Measurements from ENCODE around the gene OR5T1. TPM values are rescaled to one million over a fixed set of nuclear protein-coding genes. Genes with fewer than 3 reads are reported as not detected.

OR5T1 gene
- not detected in 5 replicates for total RNA-seq (2022; extraction: Qiagen RNA extraction; ENCODE audit: low read depth)

DNA sequence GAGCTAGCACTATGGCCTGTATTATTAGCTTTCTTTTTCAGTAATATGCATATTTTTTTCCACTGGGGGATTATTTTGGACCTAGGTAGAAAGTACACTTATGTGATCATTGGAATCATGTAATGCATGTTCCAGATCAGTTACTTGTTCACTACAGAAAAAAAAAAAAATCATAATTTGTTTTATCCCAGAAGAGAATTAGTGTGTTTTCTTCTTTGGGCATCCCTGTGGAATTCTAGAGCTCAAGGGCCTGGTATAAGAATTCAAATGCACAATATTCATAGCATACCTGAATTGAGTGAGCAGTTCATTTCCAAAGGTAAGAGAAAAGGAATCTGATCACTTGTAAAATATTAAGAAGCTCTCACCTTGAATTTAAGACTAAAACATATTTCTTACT, at the start of gene OR5T1:
Gene OR5T1 (plus strand): TSS at position 301 of the 400 bp plus-strand sequence. CDS start 1,485 bp downstream, outside the sequence.

DNA sequence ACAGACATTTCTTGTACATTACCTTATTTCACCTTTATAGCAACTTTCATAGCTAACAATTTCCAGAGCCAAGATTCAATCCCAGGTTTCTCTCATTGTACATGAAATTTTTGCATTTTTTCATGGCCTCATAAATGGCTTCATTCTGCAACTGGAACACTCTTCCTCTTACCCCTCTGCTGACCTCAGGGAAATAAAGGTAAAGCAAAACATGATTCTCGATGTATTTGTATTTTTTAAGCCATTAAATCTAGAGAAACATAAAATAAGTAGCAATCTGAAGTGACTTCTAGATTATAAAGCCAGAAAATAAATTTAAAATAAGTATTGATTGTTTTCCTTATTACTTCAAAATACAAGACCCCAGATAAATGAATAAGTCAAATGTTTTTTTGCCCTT, 39.8 kb upstream of the OR5T1 start, which contains the start of gene OR5T2:
Gene OR5T2 (minus strand): TSS at position 101 of the 400 bp plus-strand sequence. CDS start 1,193 bp downstream, outside the sequence.

DNA sequence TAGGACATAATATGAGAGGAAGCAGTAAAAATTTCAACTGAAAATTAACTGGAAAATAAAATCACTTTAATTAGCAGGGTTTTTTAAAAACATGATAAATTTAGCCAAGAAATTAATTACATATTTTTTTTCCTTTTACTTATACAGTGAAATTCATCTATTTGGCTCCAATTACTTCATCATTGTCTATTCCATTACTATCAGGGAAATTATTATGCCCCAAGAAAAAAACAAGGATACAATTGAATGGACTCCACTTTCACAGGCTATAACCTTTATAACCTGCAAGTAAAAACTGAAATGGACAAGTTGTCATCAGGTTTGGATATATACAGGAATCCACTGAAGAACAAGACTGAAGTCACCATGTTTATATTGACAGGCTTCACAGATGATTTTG, 22.0 kb upstream of the OR5T1 start, which contains the start of gene OR5T3:
Gene OR5T3 (plus strand): TSS at position 301 of the 400 bp plus-strand sequence. CDS start 0 bp downstream, at position 301.

DNA sequence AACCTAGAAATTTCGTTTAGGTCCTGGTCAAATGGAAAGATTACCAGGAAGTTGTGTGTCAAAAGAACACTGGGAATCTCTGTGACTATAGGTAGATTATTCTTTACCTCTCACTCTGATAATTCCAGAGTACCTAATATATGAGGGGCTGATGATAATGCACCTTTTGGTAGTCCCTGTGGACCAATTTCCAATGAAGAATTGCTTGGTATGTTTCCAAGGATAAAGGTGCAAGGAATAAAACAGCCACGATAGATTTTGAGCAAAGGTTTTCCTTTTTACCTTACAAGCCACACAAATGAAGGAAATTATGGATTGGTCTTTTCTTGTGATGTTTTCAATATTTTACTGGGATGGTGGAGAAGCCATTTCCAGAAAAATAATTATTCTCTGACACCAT, 18.2 kb downstream of the OR5T1 start, which contains the start of gene OR8H1:
Gene OR8H1 (minus strand): TSS at position 101 of the 400 bp plus-strand sequence. CDS start 1,192 bp downstream, outside the sequence.

DNA sequence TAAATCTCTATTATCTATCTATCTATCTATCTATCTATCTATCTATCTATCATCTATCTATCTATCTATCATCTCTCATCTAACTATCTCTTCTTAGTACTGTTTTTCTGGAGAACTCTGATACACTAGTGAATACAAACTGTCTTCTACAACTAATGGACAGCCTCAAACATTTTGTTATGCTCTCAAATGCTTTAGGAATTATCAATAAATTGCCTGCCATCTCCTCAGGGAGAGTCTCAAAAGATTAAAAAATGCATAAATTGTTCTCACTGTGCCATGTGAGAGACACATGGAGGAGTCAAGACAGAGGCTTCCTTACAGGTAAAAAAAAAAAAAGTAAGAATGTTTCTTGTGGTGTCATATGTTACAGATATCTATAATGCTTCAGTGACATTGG, 40.9 kb downstream of the OR5T1 start, which contains the start of gene OR8K3:
Gene OR8K3 (plus strand): TSS at position 301 of the 400 bp plus-strand sequence. CDS start 3,163 bp downstream, outside the sequence.

Other genes with a start within 250 kb of the OR5T1 start
- gene OR5AS1, start 246.5 kb upstream of the OR5T1 start, total RNA-seq (2022; extraction: Qiagen RNA extraction; ENCODE audit: low read depth) = not detected in 5 replicates
- gene OR8I2, start 180.8 kb upstream of the OR5T1 start, total RNA-seq (2022; extraction: Qiagen RNA extraction; ENCODE audit: low read depth) = not detected in 5 replicates
- not detected in 5 replicates for gene OR8H2, start 170.5 kb upstream of the OR5T1 start, total RNA-seq (2022; extraction: Qiagen RNA extraction; ENCODE audit: low read depth)
- not detected in 5 replicates for gene OR8H3, start 151.8 kb upstream of the OR5T1 start, total RNA-seq (2022; extraction: Qiagen RNA extraction; ENCODE audit: low read depth)
- not detected in 5 replicates for gene OR8J3, start 134.0 kb upstream of the OR5T1 start, total RNA-seq (2022; extraction: Qiagen RNA extraction; ENCODE audit: low read depth)
- not detected in 5 replicates for gene OR8K5, start 113.8 kb upstream of the OR5T1 start, total RNA-seq (2022; extraction: Qiagen RNA extraction; ENCODE audit: low read depth)
- not detected in 5 replicates for gene OR5J2, start 97.5 kb upstream of the OR5T1 start, total RNA-seq (2022; extraction: Qiagen RNA extraction; ENCODE audit: low read depth)
- not detected in 5 replicates for gene OR5T2, start 39.9 kb upstream of the OR5T1 start, total RNA-seq (2022; extraction: Qiagen RNA extraction; ENCODE audit: low read depth)
- gene OR5T3, start 21.9 kb upstream of the OR5T1 start, total RNA-seq (2022; extraction: Qiagen RNA extraction; ENCODE audit: low read depth) = not detected in 5 replicates
- gene OR8H1, start 18.1 kb downstream of the OR5T1 start, total RNA-seq (2022; extraction: Qiagen RNA extraction; ENCODE audit: low read depth) = not detected in 5 replicates
- gene OR8K3, start 41.0 kb downstream of the OR5T1 start, total RNA-seq (2022; extraction: Qiagen RNA extraction; ENCODE audit: low read depth) = not detected in 5 replicates
- not detected in 5 replicates for gene OR8K1, start 71.9 kb downstream of the OR5T1 start, total RNA-seq (2022; extraction: Qiagen RNA extraction; ENCODE audit: low read depth)
- gene OR8J1, start 80.1 kb downstream of the OR5T1 start, total RNA-seq (2022; extraction: Qiagen RNA extraction; ENCODE audit: low read depth) = not detected in 5 replicates
- not detected in 5 replicates for gene OR8U1, start 101.5 kb downstream of the OR5T1 start, total RNA-seq (2022; extraction: Qiagen RNA extraction; ENCODE audit: low read depth)
- not detected in 5 replicates for gene OR5AL1, start 138.5 kb downstream of the OR5T1 start, total RNA-seq (2022; extraction: Qiagen RNA extraction; ENCODE audit: low read depth)
- gene OR5M3, start 199.2 kb downstream of the OR5T1 start, total RNA-seq (2022; extraction: Qiagen RNA extraction; ENCODE audit: low read depth) = not detected in 5 replicates
- not detected in 5 replicates for gene OR5M8, start 217.2 kb downstream of the OR5T1 start, total RNA-seq (2022; extraction: Qiagen RNA extraction; ENCODE audit: low read depth)

All from A549 treated with RU486 at 1 μM for 4 hours (cell line).